ENCODE data around the gene SLC29A4. TPM values are rescaled to one million over a fixed set of nuclear protein-coding genes. Genes with fewer than 3 reads are reported as not detected.

SLC29A4 gene
- polyA plus RNA-seq, 1 donor = 37.4 TPM

DNA sequence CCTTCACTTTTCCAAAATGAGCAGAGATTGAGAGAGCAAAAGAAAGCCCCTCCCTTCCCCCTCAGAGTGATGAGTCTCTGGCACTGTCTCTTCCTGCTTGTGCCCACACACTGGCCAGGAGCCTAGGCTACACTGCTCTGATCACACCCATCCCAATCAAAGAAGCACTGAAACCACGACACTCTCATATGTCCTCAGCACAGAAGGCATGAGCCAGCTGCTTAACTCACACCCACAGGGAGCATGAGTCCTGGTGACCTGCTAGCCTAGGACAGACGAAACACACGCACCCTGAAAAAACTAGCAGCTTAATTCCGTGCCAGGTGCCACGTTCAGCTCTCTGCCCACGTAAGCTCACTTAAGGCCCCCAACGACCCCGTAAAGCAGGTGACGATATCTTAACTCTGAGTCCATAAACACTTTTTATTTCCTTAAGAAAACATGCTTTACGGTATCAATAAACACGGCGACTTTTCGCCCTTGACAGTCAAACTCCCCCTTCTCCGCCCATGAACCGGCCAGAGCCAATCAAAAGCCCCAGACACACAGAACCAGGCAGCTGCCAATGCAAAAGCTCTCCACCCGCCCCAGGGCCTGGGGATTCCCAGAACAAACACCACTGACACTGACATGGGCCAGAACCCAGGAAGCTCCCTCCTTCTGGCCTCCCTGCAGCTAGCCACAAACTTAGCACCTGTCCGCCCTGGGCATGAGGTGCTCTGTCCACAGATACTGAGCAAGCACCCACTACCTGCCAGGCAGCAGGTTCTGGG, 71.9 kb downstream of the SLC29A4 start:
- DNase-seq = no peak

Other genes starting within 250 kb of the SLC29A4 start
- 9.6 TPM for gene RBAK, start 237.1 kb upstream of the SLC29A4 start, polyA plus RNA-seq (ENCODE audit: insufficient read length)
- 40.1 TPM for gene WIPI2, start 92.7 kb upstream of the SLC29A4 start, polyA plus RNA-seq (ENCODE audit: insufficient read length)
- 63.2 TPM for gene TNRC18, start 140.9 kb downstream of the SLC29A4 start, polyA plus RNA-seq (ENCODE audit: insufficient read length)
- 5.4 TPM for gene FBXL18, start 230.9 kb downstream of the SLC29A4 start, polyA plus RNA-seq (ENCODE audit: insufficient read length)
- 1,829 TPM for gene ACTB, start 247.7 kb downstream of the SLC29A4 start, polyA plus RNA-seq (ENCODE audit: insufficient read length)